HAP-1 (cell line): Measurements from ENCODE around the gene FPR2.

Source experiments
- DNase-seq, 2 experiments: peaks; one replicate each; pipeline ENCODE4 v3.0.0-alpha.2; 2016 to 2020; ENCODE audit warnings: low spot score in 2 of 2
- H3K27me3 ChIP-seq: fragments of 250-450 bp; sonication (Bioruptor Pico); 2 replicates; pipeline ENCODE4 v1.5.1; 2020; ENCODE audit warnings: low read depth, mild to moderate bottlenecking, moderate library complexity
- H3K36me3 ChIP-seq: fragments of 250-450 bp; sonication (Bioruptor Pico); replicated peaks from 2 replicates; pipeline ENCODE4 v1.5.1; 2020; ENCODE audit warnings: mild to moderate bottlenecking
- H3K4me1 ChIP-seq: fragments of 250-450 bp; sonication (Bioruptor Pico); 2 replicates; pipeline ENCODE4 v1.5.1; 2020; ENCODE audit warnings: mild to moderate bottlenecking
- H3K4me3 ChIP-seq: fragments of 250-450 bp; sonication (Bioruptor Pico); 2 replicates; pipeline ENCODE4 v1.5.1; 2020; ENCODE audit warnings: mild to moderate bottlenecking, moderate library complexity
- H3K9me3 ChIP-seq: fragments of 250-450 bp; sonication (Bioruptor Pico); 2 replicates; pipeline ENCODE4 v1.5.1; 2020; ENCODE audit warnings: mild to moderate bottlenecking, moderate library complexity
- in situ Hi-C: fragments of 300-500 bp; cut with MboI; formaldehyde crosslinking; loops from 3 replicates; pipeline ENCODE4 v1.14.3; 2020; ENCODE audit warnings: low sequenced_read_pairs, inconsistent platforms, mixed read lengths

The FPR2 gene

GRCh38 chr19:51809787-51810186, 48.8 kb downstream of the FPR2 start:
- no peaks in the 10 kb centered on the region for H3K4me1 ChIP-seq
- no peaks in the 10 kb centered on the region for H3K27me3 ChIP-seq
- H3K36me3 ChIP-seq: no peaks in the 10 kb centered on the region
- in situ Hi-C loops: no loop called here
- H3K4me3 ChIP-seq: no peak overlapping the region
- no peaks in the 10 kb centered on the region for H3K9me3 ChIP-seq
- DNase-seq: no peak

GRCh38 chr19:51810223-51810622, 49.2 kb downstream of the FPR2 start:
- DNase-seq: peak; percentile 9 to 16
- Histone ChIP-seq H3K36me3 (no peaks in the 10 kb centered on the region), H3K4me3 (no peak overlapping the region), H3K27me3 (no peaks in the 10 kb centered on the region), H3K4me1 (no peaks in the 10 kb centered on the region), H3K9me3 (no peaks in the 10 kb centered on the region)
- in situ Hi-C loops: no loop called here

- H3K4me3 ChIP-seq: no peak overlapping the region
- H3K9me3 ChIP-seq: no peaks in the 10 kb centered on the region
- DNase-seq: no peak
- in situ Hi-C loops: no loop called here
- no peaks in the 10 kb centered on the region for H3K4me1 ChIP-seq
- no peaks in the 10 kb centered on the region for H3K27me3 ChIP-seq
- no peaks in the 10 kb centered on the region for H3K36me3 ChIP-seq
Observed at GRCh38 chr19:51811344-51811743, 50.4 kb downstream of the FPR2 start.

GRCh38 chr19:51815043-51815442, 54.1 kb downstream of the FPR2 start:
- no peak for DNase-seq
- H3K27me3 ChIP-seq: no peaks in the 10 kb centered on the region
- in situ Hi-C loops: no loop called here
- no peaks in the 10 kb centered on the region for H3K9me3 ChIP-seq
- H3K4me3 ChIP-seq: no peak overlapping the region
- H3K4me1 ChIP-seq: no peaks in the 10 kb centered on the region
- no peaks in the 10 kb centered on the region for H3K36me3 ChIP-seq

GRCh38 chr19:51816711-51817110, 55.7 kb downstream of the FPR2 start:
- Histone ChIP-seq H3K9me3 (no peaks in the 10 kb centered on the region), H3K4me1 (no peaks in the 10 kb centered on the region)

GRCh38 chr19:51820011-51820410, 59.0 kb downstream of the FPR2 start:
- DNase-seq: no peak
- H3K4me1 ChIP-seq: no peaks in the 10 kb centered on the region
- no peaks in the 10 kb centered on the region for H3K9me3 ChIP-seq
- in situ Hi-C loops: no loop called here
- H3K27me3 ChIP-seq: no peaks in the 10 kb centered on the region
- no peaks in the 10 kb centered on the region for H3K36me3 ChIP-seq
- no peak overlapping the region for H3K4me3 ChIP-seq

More at GRCh38 chr19:51816711-51817110, 55.7 kb downstream of the FPR2 start:
- no peaks in the 10 kb centered on the region for H3K36me3 ChIP-seq
- no peak for DNase-seq
- no peak overlapping the region for H3K4me3 ChIP-seq
- in situ Hi-C loops: no loop called here
- H3K27me3 ChIP-seq: no peaks in the 10 kb centered on the region
